Measurements from ENCODE around the gene SPIN2B. TPM values are rescaled to one million over a fixed set of nuclear protein-coding genes. Genes with fewer than 3 reads are reported as not detected.
A peak's percentile ranks its signal among the peaks of the same experiment; 100 is the strongest.
"Not testable (repeated sequence)": the region's sequence is repeated elsewhere in the genome, so short reads cannot be mapped to it uniquely, and the experiment has no call there.

Gene SPIN2B
- total RNA-seq (2014; rRNA removed; shearing (Covaris generic); ENCODE audit: low replicate concordance), result 7.5 and 10.5 TPM in 2 replicates

DNA sequence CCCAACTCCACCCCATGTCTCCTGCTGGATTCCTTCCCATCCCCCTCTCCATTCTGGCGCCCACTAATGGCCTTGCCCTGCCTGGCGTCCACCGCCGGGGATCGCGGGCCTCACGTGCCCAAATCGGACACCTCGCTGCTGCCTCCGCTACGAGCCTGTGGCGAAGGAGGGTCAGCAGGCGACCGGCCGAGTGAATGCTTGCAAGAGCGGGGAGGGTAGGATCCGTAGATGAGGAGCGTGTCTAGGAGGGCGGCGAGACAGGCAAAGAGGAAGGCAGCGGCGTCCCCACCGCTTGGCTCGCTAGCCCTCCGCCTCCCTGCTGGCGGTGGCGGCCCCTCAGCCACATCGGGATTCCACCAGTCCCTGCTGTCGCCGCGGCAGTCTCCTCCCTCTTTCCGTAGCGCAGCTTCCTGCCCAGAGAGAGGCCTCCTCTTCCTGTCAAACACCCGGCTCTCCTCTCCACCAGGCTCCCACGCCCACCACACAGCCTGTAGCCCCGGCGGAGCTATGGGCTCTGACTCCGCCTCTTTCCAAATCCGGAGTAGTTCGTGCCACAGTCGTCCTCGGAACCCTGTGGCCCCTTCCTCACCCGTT lies at the start of gene SPIN2B:
Gene SPIN2B, minus strand, starts transcription at position 387 of the 594 bp plus-strand sequence.
- Histone ChIP-seq H3K9ac (ENCODE audit: low read length) (peak within 1 kb of the TSS; percentile 72), H3K4me2 (ENCODE audit: low read depth, low read length, poor library complexity, severe bottlenecking) (peak within 1 kb of the TSS; percentile 73), H3K9me3 (ENCODE audit: low read length) (no peaks in the 10 kb centered on the region), H4K20me1 (ENCODE audit: insufficient read depth, low read depth, low read length) (no peaks in the 10 kb centered on the region), H3K36me3 (ENCODE audit: insufficient read depth, low read length) (no peaks in the 10 kb centered on the region), H2AFZ (ENCODE audit: low read length) (peak within 1 kb of the TSS; percentile 69; the same call in 1 of the 2 replicates), H3K4me1 (ENCODE audit: low read length) (peaks cover 15% of the 10 kb centered on the region), H3K4me3 (ENCODE audit: low read length) (peak within 1 kb of the TSS; percentile 72), H3K79me2 (ENCODE audit: low read length) (peaks cover 4% of the 10 kb centered on the region; the same call in 1 of the 2 replicates), H3K27ac (ENCODE audit: low read length) (no peak within 1 kb of the TSS), H3K27me3 (ENCODE audit: low read length) (no peaks in the 10 kb centered on the region), H3K9me2 (replicated peaks; ENCODE audit: insufficient read depth, low read length) (0 out of 2 replicates have a peak, but pooled peaks cover 5% of the 10 kb centered on the region)
- peak; percentile 92 for DNase-seq

DNA sequence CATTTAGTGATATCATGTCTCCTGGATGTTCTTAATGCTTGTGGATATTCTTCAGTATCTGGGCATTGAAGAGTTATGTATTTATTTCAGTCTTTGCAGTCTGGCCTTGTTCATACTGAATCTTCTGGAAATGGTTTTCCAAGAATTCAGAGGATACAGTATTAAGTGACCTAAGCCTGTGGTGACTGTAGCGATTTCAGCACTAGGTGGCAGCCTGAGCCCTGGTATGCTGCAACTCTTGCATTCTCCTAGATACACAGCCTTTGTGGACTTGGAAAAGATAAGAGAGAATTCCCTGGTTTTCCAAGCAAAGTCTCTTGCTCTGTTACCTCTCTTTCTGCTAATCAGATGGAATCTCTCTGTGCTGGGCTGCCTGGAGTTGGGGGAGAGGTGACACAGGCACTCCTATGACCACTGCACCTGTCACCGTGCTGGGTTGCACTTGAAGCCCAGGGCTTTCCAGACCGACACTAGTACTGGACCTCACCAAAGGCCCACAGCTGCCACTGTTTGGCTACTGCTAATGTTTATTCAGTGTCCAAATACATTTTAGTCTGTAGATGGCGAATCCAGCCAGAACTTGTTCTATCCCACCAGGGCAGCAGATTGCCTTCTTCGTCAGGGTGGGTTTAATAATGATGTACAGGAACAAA lies 35.2 kb upstream of the SPIN2B start:
- Histone ChIP-seq H3K4me2 (ENCODE audit: low read depth, low read length, poor library complexity, severe bottlenecking) (no peak overlapping the region), H3K9ac (ENCODE audit: low read length) (no peak overlapping the region), H3K4me1 (ENCODE audit: low read length) (peaks cover 2% of the 10 kb centered on the region; the same call in 1 of the 2 replicates), H2AFZ (ENCODE audit: low read length) (no peak overlapping the region), H3K27me3 (ENCODE audit: low read length) (no peaks in the 10 kb centered on the region), H3K79me2 (ENCODE audit: low read length) (no peaks in the 10 kb centered on the region), H3K4me3 (ENCODE audit: low read length) (no peak overlapping the region), H3K9me3 (ENCODE audit: low read length) (no peaks in the 10 kb centered on the region), H4K20me1 (ENCODE audit: insufficient read depth, low read depth, low read length) (no peaks in the 10 kb centered on the region), H3K9me2 (replicated peaks; ENCODE audit: insufficient read depth, low read length) (no peaks in the 10 kb centered on the region), H3K36me3 (ENCODE audit: insufficient read depth, low read length) (no peaks in the 10 kb centered on the region), H3K27ac (ENCODE audit: low read length) (no peak overlapping the region)
- DNase-seq, result peak; percentile 45

GRCh38 chrX:57155171-57155570 lies 33.8 kb upstream of the SPIN2B start:
- Histone ChIP-seq H3K4me1 (ENCODE audit: low read length) (peaks cover 2% of the 10 kb centered on the region; the same call in 1 of the 2 replicates), H3K4me2 (ENCODE audit: low read depth, low read length, poor library complexity, severe bottlenecking) (no peak overlapping the region), H4K20me1 (ENCODE audit: insufficient read depth, low read depth, low read length) (no peaks in the 10 kb centered on the region), H3K27me3 (ENCODE audit: low read length) (no peaks in the 10 kb centered on the region), H3K27ac (ENCODE audit: low read length) (no peak overlapping the region), H3K79me2 (ENCODE audit: low read length) (no peaks in the 10 kb centered on the region), H2AFZ (ENCODE audit: low read length) (no peak overlapping the region), H3K36me3 (ENCODE audit: insufficient read depth, low read length) (no peaks in the 10 kb centered on the region), H3K4me3 (ENCODE audit: low read length) (no peak overlapping the region), H3K9me3 (ENCODE audit: low read length) (no peaks in the 10 kb centered on the region), H3K9ac (ENCODE audit: low read length) (no peak overlapping the region), H3K9me2 (replicated peaks; ENCODE audit: insufficient read depth, low read length) (no peaks in the 10 kb centered on the region)
- DNase-seq, result no peak

DNA sequence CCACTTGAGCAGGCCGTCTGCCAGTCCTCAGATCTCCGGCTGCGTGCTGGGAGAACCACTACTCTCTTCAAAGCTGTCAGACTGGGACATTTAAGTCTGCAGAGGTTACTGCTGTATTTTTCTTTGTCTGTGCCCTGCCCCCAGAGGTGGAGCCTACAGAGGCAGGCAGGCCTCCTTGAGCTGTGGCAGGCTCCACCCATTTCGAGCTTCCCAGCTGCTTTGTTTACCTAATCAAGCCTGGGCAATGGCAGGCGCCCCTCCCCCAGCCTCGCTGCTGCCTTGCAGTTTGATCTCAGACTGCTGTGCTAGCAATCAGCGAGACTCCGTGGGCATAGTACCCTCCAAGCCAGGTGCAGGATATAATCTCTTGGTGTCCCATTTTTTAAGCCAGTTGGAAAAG lies 30.9 kb upstream of the SPIN2B start:
- H3K27me3 ChIP-seq (ENCODE audit: low read length); H3K36me3 ChIP-seq (ENCODE audit: insufficient read depth, low read length); H3K4me3 ChIP-seq (ENCODE audit: low read length); H2AFZ ChIP-seq (ENCODE audit: low read length); H3K79me2 ChIP-seq (ENCODE audit: low read length); H3K4me1 ChIP-seq (ENCODE audit: low read length); H3K4me2 ChIP-seq (ENCODE audit: low read depth, low read length, poor library complexity, severe bottlenecking); DNase-seq; H4K20me1 ChIP-seq (ENCODE audit: insufficient read depth, low read depth, low read length); H3K27ac ChIP-seq (ENCODE audit: low read length); H3K9me2 ChIP-seq (replicated peaks; ENCODE audit: insufficient read depth, low read length); H3K9me3 ChIP-seq (ENCODE audit: low read length); H3K9ac ChIP-seq (ENCODE audit: low read length): not testable (repeated sequence)

DNA sequence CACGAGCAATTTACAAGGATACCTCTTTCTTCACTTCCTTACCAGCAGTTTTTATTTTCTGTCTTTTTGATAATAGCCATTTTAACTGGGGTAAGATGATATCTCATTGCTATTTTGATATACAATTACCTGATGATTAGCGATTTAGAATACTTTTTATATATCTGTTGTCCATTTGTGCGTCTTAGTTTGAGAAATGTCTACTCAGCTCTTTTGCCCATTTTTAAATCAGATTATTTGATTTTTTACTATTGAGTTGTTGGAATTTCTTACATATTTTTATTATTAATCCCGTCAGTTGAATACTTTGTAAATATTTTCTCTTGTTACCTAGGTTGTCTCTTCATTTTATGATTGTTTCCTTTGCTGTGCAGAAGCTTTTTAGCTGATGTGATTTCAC lies 17.3 kb upstream of the SPIN2B start:
- Histone ChIP-seq H2AFZ (ENCODE audit: low read length) (no peak overlapping the region), H3K9ac (ENCODE audit: low read length) (no peak overlapping the region), H3K4me2 (ENCODE audit: low read depth, low read length, poor library complexity, severe bottlenecking) (no peak overlapping the region), H3K9me3 (ENCODE audit: low read length) (no peaks in the 10 kb centered on the region), H3K79me2 (ENCODE audit: low read length) (no peaks in the 10 kb centered on the region), H3K9me2 (replicated peaks; ENCODE audit: insufficient read depth, low read length) (no peaks in the 10 kb centered on the region), H3K27ac (ENCODE audit: low read length) (no peak overlapping the region), H3K4me3 (ENCODE audit: low read length) (no peak overlapping the region), H3K4me1 (ENCODE audit: low read length) (no peaks in the 10 kb centered on the region), H3K27me3 (ENCODE audit: low read length) (no peaks in the 10 kb centered on the region), H4K20me1 (ENCODE audit: insufficient read depth, low read depth, low read length) (no peaks in the 10 kb centered on the region), H3K36me3 (ENCODE audit: insufficient read depth, low read length) (no peaks in the 10 kb centered on the region)
- no peak for DNase-seq

DNA sequence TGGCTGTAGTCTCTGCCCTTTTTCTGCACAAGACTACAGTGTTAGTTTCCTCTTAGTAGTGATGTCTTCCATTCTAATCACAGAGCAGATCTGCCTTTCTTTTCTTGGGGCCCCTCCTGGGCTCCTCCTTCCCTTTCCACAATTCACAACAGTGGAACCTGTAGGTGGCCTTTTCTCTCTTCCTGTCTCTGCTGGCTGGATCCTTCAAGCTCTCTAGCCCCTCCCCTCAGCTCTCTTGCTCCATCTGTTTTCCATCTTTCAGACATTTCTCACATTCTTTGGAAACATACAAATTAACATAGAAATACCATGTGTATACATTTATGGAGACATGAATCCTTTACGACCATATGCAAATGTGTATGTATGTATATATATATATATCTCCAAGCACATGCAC lies 16.2 kb upstream of the SPIN2B start:
- no peaks in the 10 kb centered on the region for H3K9me2 ChIP-seq (replicated peaks; ENCODE audit: insufficient read depth, low read length)
- no peak overlapping the region for H3K9ac ChIP-seq (ENCODE audit: low read length)
- DNase-seq, result no peak
- H2AFZ ChIP-seq (ENCODE audit: low read length), result no peak overlapping the region
- H3K27ac ChIP-seq (ENCODE audit: low read length), result no peak overlapping the region
- no peaks in the 10 kb centered on the region for H3K79me2 ChIP-seq (ENCODE audit: low read length)
- no peaks in the 10 kb centered on the region for H3K27me3 ChIP-seq (ENCODE audit: low read length)
- H3K9me3 ChIP-seq (ENCODE audit: low read length), result no peaks in the 10 kb centered on the region
- H3K36me3 ChIP-seq (ENCODE audit: insufficient read depth, low read length), result no peaks in the 10 kb centered on the region
- no peak overlapping the region for H3K4me3 ChIP-seq (ENCODE audit: low read length)
- no peaks in the 10 kb centered on the region for H4K20me1 ChIP-seq (ENCODE audit: insufficient read depth, low read depth, low read length)
- H3K4me2 ChIP-seq (ENCODE audit: low read depth, low read length, poor library complexity, severe bottlenecking), result no peak overlapping the region
- no peaks in the 10 kb centered on the region for H3K4me1 ChIP-seq (ENCODE audit: low read length)

- not testable (repeated sequence) for H3K4me2 ChIP-seq (ENCODE audit: low read depth, low read length, poor library complexity, severe bottlenecking); H3K27ac ChIP-seq (ENCODE audit: low read length); H3K9ac ChIP-seq (ENCODE audit: low read length); H3K36me3 ChIP-seq (ENCODE audit: insufficient read depth, low read length); H3K9me3 ChIP-seq (ENCODE audit: low read length); DNase-seq; H3K4me3 ChIP-seq (ENCODE audit: low read length); H4K20me1 ChIP-seq (ENCODE audit: insufficient read depth, low read depth, low read length); H2AFZ ChIP-seq (ENCODE audit: low read length); H3K9me2 ChIP-seq (replicated peaks; ENCODE audit: insufficient read depth, low read length); H3K79me2 ChIP-seq (ENCODE audit: low read length); H3K27me3 ChIP-seq (ENCODE audit: low read length); H3K4me1 ChIP-seq (ENCODE audit: low read length)
Observed at GRCh38 chrX:57137073-57137472, 15.7 kb upstream of the SPIN2B start, which contains the start of gene SPIN2A. SPIN2A (minus strand) TSS chrX:57137397; CDS start chrX:57136597, 800 bp downstream.

GRCh38 chrX:57136589-57136988 lies 15.2 kb upstream of the SPIN2B start:
- DNase-seq; H3K4me2 ChIP-seq (ENCODE audit: low read depth, low read length, poor library complexity, severe bottlenecking); H3K27me3 ChIP-seq (ENCODE audit: low read length); H2AFZ ChIP-seq (ENCODE audit: low read length); H3K9me2 ChIP-seq (replicated peaks; ENCODE audit: insufficient read depth, low read length); H3K79me2 ChIP-seq (ENCODE audit: low read length); H3K4me3 ChIP-seq (ENCODE audit: low read length); H3K4me1 ChIP-seq (ENCODE audit: low read length); H4K20me1 ChIP-seq (ENCODE audit: insufficient read depth, low read depth, low read length); H3K27ac ChIP-seq (ENCODE audit: low read length); H3K9ac ChIP-seq (ENCODE audit: low read length); H3K36me3 ChIP-seq (ENCODE audit: insufficient read depth, low read length); H3K9me3 ChIP-seq (ENCODE audit: low read length): not testable (repeated sequence)

All from Karpas-422 (cell line).